H9 (cell line): Measurements from ENCODE around the gene ZDHHC24. TPM values are rescaled to one million over a fixed set of nuclear protein-coding genes. Genes with fewer than 3 reads are reported as not detected.

Experiments used
- DNase-seq: peaks from one replicate; pipeline ENCODE4 v3.0.0-alpha.2; 2017
- H2AFZ ChIP-seq: one replicate; pipeline ENCODE4 v1.6.1; 2013; ENCODE audit warnings: mild to moderate bottlenecking, low read length, control low read depth, moderate library complexity
- H2AK5ac ChIP-seq: 2 replicates; pipeline ENCODE4 v1.6.1; 2013; ENCODE audit warnings: low read length, control low read depth, mixed read lengths; ENCODE audit not compliant: insufficient read length
- H2BK120ac ChIP-seq: one replicate; pipeline ENCODE4 v1.6.1; 2013; ENCODE audit warnings: low read depth, mild to moderate bottlenecking, low read length, control low read depth, inconsistent platforms; ENCODE audit not compliant: poor library complexity, severe bottlenecking
- H2BK12ac ChIP-seq: 2 replicates; pipeline ENCODE4 v1.6.1; 2013; ENCODE audit warnings: low read length, control low read depth, mixed read lengths, low read depth; ENCODE audit not compliant: insufficient read length
- H2BK15ac ChIP-seq: 2 replicates; pipeline ENCODE4 v1.6.1; 2013; ENCODE audit warnings: low read depth, low read length, control low read depth
- H2BK20ac ChIP-seq: one replicate; pipeline ENCODE4 v1.6.1; 2013; ENCODE audit warnings: low read depth, mild to moderate bottlenecking, low read length, control low read depth, inconsistent platforms; ENCODE audit not compliant: poor library complexity, severe bottlenecking
- H2BK5ac ChIP-seq: 2 replicates; pipeline ENCODE4 v1.6.1; 2013; ENCODE audit warnings: low read length, control low read depth, mixed read lengths; ENCODE audit not compliant: insufficient read length
- H3K14ac ChIP-seq: 2 replicates; pipeline ENCODE4 v1.6.1; 2013; ENCODE audit warnings: low read length, control low read depth; ENCODE audit not compliant: insufficient read depth
- H3K18ac ChIP-seq: 2 replicates; pipeline ENCODE4 v1.6.1; 2013; ENCODE audit warnings: low read depth, mild to moderate bottlenecking, mixed read lengths, low read length, control low read depth; ENCODE audit not compliant: insufficient read length
- H3K23ac ChIP-seq: 2 replicates; pipeline ENCODE4 v1.6.1; 2013; ENCODE audit warnings: low read length, control low read depth, mixed read lengths, low read depth; ENCODE audit not compliant: insufficient read length
- H3K23me2 ChIP-seq: 2 replicates; pipeline ENCODE4 v1.6.1; 2013; ENCODE audit warnings: low read depth, mild to moderate bottlenecking, mixed read lengths, low read length, control low read depth; ENCODE audit not compliant: insufficient read length, poor library complexity, severe bottlenecking
- H3K27ac ChIP-seq: 2 replicates; pipeline ENCODE4 v1.5.1; 2013; ENCODE audit warnings: low read length, control low read depth, mixed read lengths, low read depth; ENCODE audit not compliant: insufficient read length
- H3K27me3 ChIP-seq: 2 replicates; pipeline ENCODE4 v1.6.1; 2013; ENCODE audit warnings: low read length, control low read depth, inconsistent platforms; ENCODE audit not compliant: insufficient read depth
- H3K4ac ChIP-seq: 2 replicates; pipeline ENCODE4 v1.6.1; 2013; ENCODE audit warnings: low read depth, mild to moderate bottlenecking, control low read depth, inconsistent platforms, low read length, moderate library complexity
- H3K4me1 ChIP-seq: 2 replicates; pipeline ENCODE4 v1.6.1; 2013; ENCODE audit warnings: low read length, control low read depth, inconsistent platforms; ENCODE audit not compliant: insufficient read depth
- H3K4me2 ChIP-seq: 2 replicates; pipeline ENCODE4 v1.6.1; 2013; ENCODE audit warnings: low read length, control low read depth, mixed read lengths; ENCODE audit not compliant: insufficient read length, insufficient read depth
- H3K56ac ChIP-seq: 2 replicates; pipeline ENCODE4 v1.6.1; 2013; ENCODE audit warnings: low read depth, mild to moderate bottlenecking, mixed read lengths, low read length, control low read depth; ENCODE audit not compliant: insufficient read length
- H3K79me1 ChIP-seq: 2 replicates; pipeline ENCODE4 v1.6.1; 2013; ENCODE audit warnings: low read depth, mild to moderate bottlenecking, moderate library complexity, low read length, control low read depth, inconsistent platforms; ENCODE audit not compliant: insufficient read depth, poor library complexity, severe bottlenecking
- H3K79me2 ChIP-seq: 2 replicates; pipeline ENCODE4 v1.6.1; 2013; ENCODE audit warnings: low read length, control low read depth, inconsistent platforms; ENCODE audit not compliant: insufficient read depth
- H3K9ac ChIP-seq: 2 replicates; pipeline ENCODE4 v1.6.1; 2013; ENCODE audit warnings: low read length, control low read depth, mixed read lengths; ENCODE audit not compliant: insufficient read length; ENCODE audit errors: extremely low read depth
- H3K9me3 ChIP-seq: one replicate; pipeline ENCODE4 v1.6.1; 2013; ENCODE audit warnings: low read depth, low read length, inconsistent platforms; ENCODE audit not compliant: control insufficient read depth
- H3T11ph ChIP-seq: one replicate; pipeline ENCODE4 v1.6.1; 2013; ENCODE audit warnings: mild to moderate bottlenecking, low read length, control low read depth, inconsistent platforms
- H4K20me1 ChIP-seq: one replicate; pipeline ENCODE4 v1.6.1; 2013; ENCODE audit not compliant: control insufficient read depth, insufficient read length, insufficient read depth
- H4K5ac ChIP-seq: 2 replicates; pipeline ENCODE4 v1.6.1; 2013; ENCODE audit warnings: low read depth, mild to moderate bottlenecking, mixed read lengths, low read length, control low read depth; ENCODE audit not compliant: insufficient read length
- H4K8ac ChIP-seq: replicated peaks from 2 replicates; pipeline ENCODE4 v1.6.1; 2013; ENCODE audit warnings: low read length, control low read depth, mixed read lengths, low read depth; ENCODE audit not compliant: insufficient read length
- H4K91ac ChIP-seq: 2 replicates; pipeline ENCODE4 v1.6.1; 2013; ENCODE audit warnings: low read depth, mild to moderate bottlenecking, moderate library complexity, mixed read lengths, low read length, control low read depth; ENCODE audit not compliant: insufficient read length
- H3K27ac Mint-ChIP-seq, 3 experiments: 2 replicates in 2 of 3; 3 replicates in 1 of 3; pipeline ENCODE4 v1.8.0; 2020 to 2021; ENCODE audit warnings: mixed read lengths in 3 of 3, mild to moderate bottlenecking in 1 of 3, moderate library complexity in 1 of 3
- H3K27me3 Mint-ChIP-seq: 2 replicates; pipeline ENCODE4 v1.8.0; 2021; ENCODE audit warnings: low read depth, mild to moderate bottlenecking, moderate library complexity, mixed read lengths
- H3K36me3 Mint-ChIP-seq, 3 experiments: 2 replicates in 2 of 3; 3 replicates in 1 of 3; pipeline ENCODE4 v1.8.0; 2020 to 2021; ENCODE audit warnings: low read depth in 3 of 3, mixed read lengths in 3 of 3; ENCODE audit not compliant: insufficient read depth in 1 of 3
- H3K4me1 Mint-ChIP-seq, 2 experiments: 2 replicates each; pipeline ENCODE4 v1.8.0; 2020; ENCODE audit warnings: mixed read lengths in 2 of 2
- H3K4me3 Mint-ChIP-seq, 2 experiments: 2 replicates in 1 of 2; 3 replicates in 1 of 2; pipeline ENCODE4 v1.8.0; 2020 to 2021; ENCODE audit warnings: mild to moderate bottlenecking in 2 of 2, mixed read lengths in 2 of 2, moderate library complexity in 1 of 2
- H3K9me3 Mint-ChIP-seq, 2 experiments: 2 replicates in 1 of 2; 3 replicates in 1 of 2; pipeline ENCODE4 v1.8.0; 2020; ENCODE audit warnings: mild to moderate bottlenecking in 2 of 2, mixed read lengths in 2 of 2, moderate library complexity in 1 of 2
- CTCF ChIP-seq: fragments of 200-600 bp; sonication (generic); conservative IDR thresholded peaks from 3 replicates; pipeline ENCODE4 v1.8.0; 2021; ENCODE audit warnings: antibody characterized with exemption, mild to moderate bottlenecking
- WGBS: extraction: QIAGEN DNeasy Blood & Tissue Kit; methylation state at CpG from one replicate; pipeline ENCODE4 v1.1.7; 2013; ENCODE audit warnings: missing lambda C conversion rate, low lambda C conversion rate, mixed read lengths; ENCODE audit not compliant: insufficient read length; ENCODE audit errors: extremely low coverage; 5-methylcytosine and 5-hydroxymethylcytosine counted together
- total RNA-seq: library from RNA; stranded (reverse); gene quantifications from 2 replicates; pipeline ENCODE4 v1.2.1, GENCODE V29; 2021

ZDHHC24 gene
- total RNA-seq, 1 experiment from 2014 or later = 8.9 TPM

- H3K4me1 Mint-ChIP-seq = peaks cover 29 to 37% of the 10 kb centered on the region in 2 experiments
- Histone ChIP-seq H3K23me2 (no peaks in the 10 kb centered on the region), H3K4ac (no peak overlapping the region), H4K8ac (no peak overlapping the region), H2AK5ac (no peak overlapping the region), H3T11ph (no peak overlapping the region), H3K14ac (no peak overlapping the region), H2BK120ac (no peak overlapping the region), H3K4me2 (no peak overlapping the region), H3K56ac (no peak overlapping the region), H3K18ac (no peak overlapping the region), H3K27ac (no peak overlapping the region), H3K9ac (no peak overlapping the region), H3K79me2 (no peaks in the 10 kb centered on the region), H2BK20ac (no peak overlapping the region), H3K79me1 (no peaks in the 10 kb centered on the region), H3K23ac (no peak overlapping the region), H2BK15ac (no peak overlapping the region), H3K9me3 (no peaks in the 10 kb centered on the region), H2BK12ac (no peak overlapping the region), H2AFZ (no peak overlapping the region), H3K4me1 (no peaks in the 10 kb centered on the region), H4K20me1 (no peaks in the 10 kb centered on the region), H2BK5ac (no peak overlapping the region), H4K5ac (no peak overlapping the region), H3K27me3 (no peaks in the 10 kb centered on the region), H4K91ac (no peak overlapping the region)
- DNase-seq = no peak
- no peaks in the 10 kb centered on the region for H3K27me3 Mint-ChIP-seq
- WGBS = no CpG with 5 or more reads among the region's 20 CpGs
- no peaks in the 10 kb centered on the region for H3K9me3 Mint-ChIP-seq
- no peak for TF ChIP-seq CTCF
- H3K36me3 Mint-ChIP-seq = peaks cover 3 to 27% (median 23%) of the 10 kb centered on the region in 3 experiments; a peak in 5 of 7 replicates
- peak overlapping the region in 2 of 3 experiments; percentile 44 to 62; a peak in 1 of 7 replicates for H3K27ac Mint-ChIP-seq
- no peak overlapping the region for H3K4me3 Mint-ChIP-seq
Measured at GRCh38 chr11:66473608-66474515, 72.0 kb downstream of the ZDHHC24 start.
